ELR (cell line): Measurements from ENCODE around the gene DPP6.

ENCODE experiments used
- DNase-seq: peaks from one replicate; pipeline ENCODE4 v3.0.0-alpha.2; 2015; ENCODE audit warnings: low read depth

The DPP6 gene

GRCh38 chr7:154592388-154592787, 540.2 kb downstream of the DPP6 start:
- DNase-seq = no peak

- DNase-seq = no peak
These were observed 546.2 kb downstream of the DPP6 start for GRCh38 chr7:154598396-154598795.

GRCh38 chr7:154598864-154599263, 546.7 kb downstream of the DPP6 start:
- DNase-seq = no peak

GRCh38 chr7:154610903-154611302, 558.7 kb downstream of the DPP6 start:
- no peak for DNase-seq

- DNase-seq = no peak
These were observed 561.6 kb downstream of the DPP6 start for GRCh38 chr7:154613811-154614210.

GRCh38 chr7:154620141-154620755, 568.0 kb downstream of the DPP6 start:
- DNase-seq = no peak

- DNase-seq = no peak
These were observed 571.2 kb downstream of the DPP6 start for GRCh38 chr7:154623399-154623798.

- DNase-seq = no peak
These were observed 575.6 kb downstream of the DPP6 start for GRCh38 chr7:154627646-154628290.

- no peak for DNase-seq
These were observed 576.4 kb downstream of the DPP6 start for GRCh38 chr7:154628556-154628955.

GRCh38 chr7:154631162-154631561, 579.0 kb downstream of the DPP6 start:
- DNase-seq = no peak

GRCh38 chr7:154633641-154634040, 581.4 kb downstream of the DPP6 start:
- no peak for DNase-seq

- no peak for DNase-seq
These were observed 586.1 kb downstream of the DPP6 start for GRCh38 chr7:154638286-154638685.

GRCh38 chr7:154640266-154640865, 588.2 kb downstream of the DPP6 start:
- DNase-seq = no peak

GRCh38 chr7:154640917-154641316, 588.7 kb downstream of the DPP6 start:
- no peak for DNase-seq

GRCh38 chr7:154644366-154644765, 592.2 kb downstream of the DPP6 start:
- no peak for DNase-seq

GRCh38 chr7:154646126-154647013, 594.2 kb downstream of the DPP6 start:
- no peak for DNase-seq

GRCh38 chr7:154647625-154648024, 595.4 kb downstream of the DPP6 start:
- DNase-seq = no peak

- DNase-seq = no peak
These were observed 596.8 kb downstream of the DPP6 start for GRCh38 chr7:154649015-154649414.

GRCh38 chr7:154649434-154649833, 597.2 kb downstream of the DPP6 start:
- no peak for DNase-seq

- no peak for DNase-seq
These were observed 598.1 kb downstream of the DPP6 start for GRCh38 chr7:154650275-154650674.

GRCh38 chr7:154651501-154651900, 599.3 kb downstream of the DPP6 start:
- DNase-seq = no peak

- no peak for DNase-seq
These were observed 600.4 kb downstream of the DPP6 start for GRCh38 chr7:154652564-154652963.

GRCh38 chr7:154653281-154653680, 601.1 kb downstream of the DPP6 start:
- no peak for DNase-seq
